Measurements from ENCODE around the gene CTIF.

CTIF gene

GRCh38 chr18:48595703-48596218 lies 56.9 kb downstream of the CTIF start:
- Histone ChIP-seq H2BK120ac (ENCODE audit: low read depth, low read length) (no peak overlapping the region), H3K4me1 (ENCODE audit: control insufficient read depth in 2 of 2, insufficient read depth in 1 of 2, low read depth in 1 of 2, low read length in 2 of 2) (peaks cover 4 to 21% of the 10 kb centered on the region in 2 donors)
- WGBS, 2 donors (ENCODE audit: extremely low coverage in 2 of 2, insufficient read length in 2 of 2, insufficient replicate concordance in 1 of 2) = no CpG with 5 or more reads among the region's 4 CpGs

GRCh38 chr18:48597110-48597509 lies 58.3 kb downstream of the CTIF start:
- no peak overlapping the region for H3K14ac ChIP-seq (ENCODE audit: low read length)
- no peak overlapping the region for H2AFZ ChIP-seq (ENCODE audit: low read length)
- H4K8ac ChIP-seq (ENCODE audit: low read depth, low read length) = no peak overlapping the region
- no peak overlapping the region for H3K27ac ChIP-seq (replicated peaks; ENCODE audit: low read length)
- H3K27me3 ChIP-seq (ENCODE audit: control insufficient read depth in 3 of 3, insufficient read depth in 3 of 3, low read depth in 1 of 3, low read length in 3 of 3) = no peaks in the 10 kb centered on the region
- H3K9me3 ChIP-seq (replicated peaks in 1 of 2; ENCODE audit: control insufficient read depth in 2 of 2, insufficient read depth in 1 of 2, low read depth in 1 of 2, low read length in 2 of 2) = no peaks in the 10 kb centered on the region
- H3K4ac ChIP-seq (ENCODE audit: low read length) = no peak overlapping the region
- no peak overlapping the region for H2AK5ac ChIP-seq (ENCODE audit: low read depth, low read length)
- DNase-seq (ENCODE audit: low spot score) = no peak
- no peak overlapping the region for H2BK15ac ChIP-seq (ENCODE audit: low read length)
- H3K4me1 ChIP-seq (ENCODE audit: control insufficient read depth in 2 of 2, insufficient read depth in 1 of 2, low read depth in 1 of 2, low read length in 2 of 2) = peaks cover 4 to 23% of the 10 kb centered on the region in 2 donors
- H3K79me1 ChIP-seq (ENCODE audit: low read depth, low read length) = no peaks in the 10 kb centered on the region
- H3K9ac ChIP-seq (ENCODE audit: low read depth, low read length, poor library complexity) = no peak overlapping the region
- WGBS, 2 donors (ENCODE audit: extremely low coverage in 2 of 2, insufficient read length in 2 of 2, insufficient replicate concordance in 1 of 2) = no CpG with 5 or more reads among the region's 5 CpGs
- no peak overlapping the region for H3K4me2 ChIP-seq (ENCODE audit: insufficient read depth, low read length, poor library complexity, severe bottlenecking)
- H2BK5ac ChIP-seq (ENCODE audit: low read length) = no peak overlapping the region
- H2BK120ac ChIP-seq (ENCODE audit: low read depth, low read length) = no peak overlapping the region
- H3K23ac ChIP-seq (ENCODE audit: low read depth, low read length, poor library complexity) = no peak overlapping the region
- no peak overlapping the region for H3K4me3 ChIP-seq (ENCODE audit: low read length in 2 of 2)
- H3K36me3 ChIP-seq (replicated peaks in 1 of 2; ENCODE audit: control insufficient read depth in 2 of 2, insufficient read depth in 2 of 2, low read length in 2 of 2) = peaks cover 0 to 1% of the 10 kb centered on the region in 2 donors
- H2BK12ac ChIP-seq (ENCODE audit: low read length) = no peak overlapping the region
- no peak overlapping the region for H4K91ac ChIP-seq (ENCODE audit: low read depth, low read length, poor library complexity)
- no peak overlapping the region for H3K18ac ChIP-seq (ENCODE audit: low read length)

More at GRCh38 chr18:48595703-48596218, 56.9 kb downstream of the CTIF start:
- H4K8ac ChIP-seq (ENCODE audit: low read depth, low read length) = no peak overlapping the region
- H3K9me3 ChIP-seq (replicated peaks in 1 of 2; ENCODE audit: control insufficient read depth in 2 of 2, insufficient read depth in 1 of 2, low read depth in 1 of 2, low read length in 2 of 2) = no peaks in the 10 kb centered on the region
- no peak overlapping the region for H3K4me2 ChIP-seq (ENCODE audit: insufficient read depth, low read length, poor library complexity, severe bottlenecking)
- no peak overlapping the region for H2AFZ ChIP-seq (ENCODE audit: low read length)
- H3K36me3 ChIP-seq (replicated peaks in 1 of 2; ENCODE audit: control insufficient read depth in 2 of 2, insufficient read depth in 2 of 2, low read length in 2 of 2) = peaks cover 0 to 1% of the 10 kb centered on the region in 2 donors
- H4K91ac ChIP-seq (ENCODE audit: low read depth, low read length, poor library complexity) = no peak overlapping the region
- H2BK12ac ChIP-seq (ENCODE audit: low read length) = no peak overlapping the region
- DNase-seq (ENCODE audit: low spot score) = no peak
- H3K9ac ChIP-seq (ENCODE audit: low read depth, low read length, poor library complexity) = no peak overlapping the region
- H3K14ac ChIP-seq (ENCODE audit: low read length) = no peak overlapping the region
- H3K79me1 ChIP-seq (ENCODE audit: low read depth, low read length) = no peaks in the 10 kb centered on the region
- H2BK15ac ChIP-seq (ENCODE audit: low read length) = no peak overlapping the region
- H3K27ac ChIP-seq (replicated peaks; ENCODE audit: low read length) = no peak overlapping the region
- no peak overlapping the region for H2BK5ac ChIP-seq (ENCODE audit: low read length)
- no peak overlapping the region for H2AK5ac ChIP-seq (ENCODE audit: low read depth, low read length)
- H3K18ac ChIP-seq (ENCODE audit: low read length) = no peak overlapping the region
- no peaks in the 10 kb centered on the region for H3K27me3 ChIP-seq (ENCODE audit: control insufficient read depth in 3 of 3, insufficient read depth in 3 of 3, low read depth in 1 of 3, low read length in 3 of 3)
- no peak overlapping the region for H3K4me3 ChIP-seq (ENCODE audit: low read length in 2 of 2)
- no peak overlapping the region for H3K4ac ChIP-seq (ENCODE audit: low read length)
- no peak overlapping the region for H3K23ac ChIP-seq (ENCODE audit: low read depth, low read length, poor library complexity)

- no peak overlapping the region for H3K4me3 ChIP-seq (ENCODE audit: low read length in 2 of 2)
- no peaks in the 10 kb centered on the region for H3K79me1 ChIP-seq (ENCODE audit: low read depth, low read length)
- no peak overlapping the region for H4K8ac ChIP-seq (ENCODE audit: low read depth, low read length)
- no peak overlapping the region for H2AFZ ChIP-seq (ENCODE audit: low read length)
- no peak overlapping the region for H2BK15ac ChIP-seq (ENCODE audit: low read length)
- DNase-seq (ENCODE audit: low spot score) = no peak
- H2BK5ac ChIP-seq (ENCODE audit: low read length) = no peak overlapping the region
- H2BK120ac ChIP-seq (ENCODE audit: low read depth, low read length) = no peak overlapping the region
- H3K4me1 ChIP-seq (ENCODE audit: control insufficient read depth in 2 of 2, insufficient read depth in 1 of 2, low read depth in 1 of 2, low read length in 2 of 2) = peaks cover 4 to 21% of the 10 kb centered on the region in 2 donors
- H3K9me3 ChIP-seq (replicated peaks in 1 of 2; ENCODE audit: control insufficient read depth in 2 of 2, insufficient read depth in 1 of 2, low read depth in 1 of 2, low read length in 2 of 2) = no peaks in the 10 kb centered on the region
- no peak overlapping the region for H3K4ac ChIP-seq (ENCODE audit: low read length)
- no peak overlapping the region for H3K23ac ChIP-seq (ENCODE audit: low read depth, low read length, poor library complexity)
- no peak overlapping the region for H2BK12ac ChIP-seq (ENCODE audit: low read length)
- no peaks in the 10 kb centered on the region for H3K27me3 ChIP-seq (ENCODE audit: control insufficient read depth in 3 of 3, insufficient read depth in 3 of 3, low read depth in 1 of 3, low read length in 3 of 3)
- H3K9ac ChIP-seq (ENCODE audit: low read depth, low read length, poor library complexity) = no peak overlapping the region
- H3K4me2 ChIP-seq (ENCODE audit: insufficient read depth, low read length, poor library complexity, severe bottlenecking) = no peak overlapping the region
- no CpG with 5 or more reads among the region's 3 CpGs for WGBS, 2 donors (ENCODE audit: extremely low coverage in 2 of 2, insufficient read length in 2 of 2, insufficient replicate concordance in 1 of 2)
- no peak overlapping the region for H4K91ac ChIP-seq (ENCODE audit: low read depth, low read length, poor library complexity)
- peaks cover 0 to 1% of the 10 kb centered on the region in 2 donors for H3K36me3 ChIP-seq (replicated peaks in 1 of 2; ENCODE audit: control insufficient read depth in 2 of 2, insufficient read depth in 2 of 2, low read length in 2 of 2)
- H3K27ac ChIP-seq (replicated peaks; ENCODE audit: low read length) = no peak overlapping the region
- H2AK5ac ChIP-seq (ENCODE audit: low read depth, low read length) = no peak overlapping the region
- H3K14ac ChIP-seq (ENCODE audit: low read length) = no peak overlapping the region
- H3K18ac ChIP-seq (ENCODE audit: low read length) = no peak overlapping the region
These were observed 58.8 kb downstream of the CTIF start for GRCh38 chr18:48597671-48598070.

- Histone ChIP-seq H4K8ac (ENCODE audit: low read depth, low read length) (no peak overlapping the region), H3K4me2 (ENCODE audit: insufficient read depth, low read length, poor library complexity, severe bottlenecking) (no peak overlapping the region), H3K79me1 (ENCODE audit: low read depth, low read length) (no peaks in the 10 kb centered on the region), H2BK12ac (ENCODE audit: low read length) (no peak overlapping the region), H2BK120ac (ENCODE audit: low read depth, low read length) (no peak overlapping the region), H3K27ac (replicated peaks; ENCODE audit: low read length) (no peak overlapping the region), H3K4ac (ENCODE audit: low read length) (no peak overlapping the region), H2AFZ (ENCODE audit: low read length) (no peak overlapping the region), H2AK5ac (ENCODE audit: low read depth, low read length) (no peak overlapping the region), H3K18ac (ENCODE audit: low read length) (no peak overlapping the region), H4K91ac (ENCODE audit: low read depth, low read length, poor library complexity) (no peak overlapping the region), H3K4me3 (ENCODE audit: low read length in 2 of 2) (no peak overlapping the region), H3K9me3 (replicated peaks in 1 of 2; ENCODE audit: control insufficient read depth in 2 of 2, insufficient read depth in 1 of 2, low read depth in 1 of 2, low read length in 2 of 2) (no peaks in the 10 kb centered on the region), H2BK15ac (ENCODE audit: low read length) (no peak overlapping the region), H3K36me3 (replicated peaks in 1 of 2; ENCODE audit: control insufficient read depth in 2 of 2, insufficient read depth in 2 of 2, low read length in 2 of 2) (peaks cover 0 to 1% of the 10 kb centered on the region in 2 donors), H2BK5ac (ENCODE audit: low read length) (no peak overlapping the region), H3K4me1 (ENCODE audit: control insufficient read depth in 2 of 2, insufficient read depth in 1 of 2, low read depth in 1 of 2, low read length in 2 of 2) (peaks cover 4 to 17% of the 10 kb centered on the region in 2 donors), H3K23ac (ENCODE audit: low read depth, low read length, poor library complexity) (no peak overlapping the region), H3K27me3 (ENCODE audit: control insufficient read depth in 3 of 3, insufficient read depth in 3 of 3, low read depth in 1 of 3, low read length in 3 of 3) (no peaks in the 10 kb centered on the region), H3K9ac (ENCODE audit: low read depth, low read length, poor library complexity) (no peak overlapping the region), H3K14ac (ENCODE audit: low read length) (no peak overlapping the region)
- no CpG with 5 or more reads among the region's 4 CpGs for WGBS, 2 donors (ENCODE audit: extremely low coverage in 2 of 2, insufficient read length in 2 of 2, insufficient replicate concordance in 1 of 2)
- DNase-seq (ENCODE audit: low spot score) = no peak
These were observed 60.6 kb downstream of the CTIF start for GRCh38 chr18:48599391-48599790.
